ENCODE measurements around the gene TNNT2.

Gene TNNT2

GRCh38 chr1:201377611-201378092 lies at the start of gene TNNT2:
TSS of gene TNNT2 (minus strand) at chr1:201377680. CDS start at chr1:201373254, 4,426 bp downstream.
- DNase-seq, result no peak

GRCh38 chr1:201426479-201427310 lies 49.2 kb upstream of the TNNT2 start:
- no peak for DNase-seq

- no peak for DNase-seq
Observed at GRCh38 chr1:201424146-201424545, 46.7 kb upstream of the TNNT2 start.

DNA sequence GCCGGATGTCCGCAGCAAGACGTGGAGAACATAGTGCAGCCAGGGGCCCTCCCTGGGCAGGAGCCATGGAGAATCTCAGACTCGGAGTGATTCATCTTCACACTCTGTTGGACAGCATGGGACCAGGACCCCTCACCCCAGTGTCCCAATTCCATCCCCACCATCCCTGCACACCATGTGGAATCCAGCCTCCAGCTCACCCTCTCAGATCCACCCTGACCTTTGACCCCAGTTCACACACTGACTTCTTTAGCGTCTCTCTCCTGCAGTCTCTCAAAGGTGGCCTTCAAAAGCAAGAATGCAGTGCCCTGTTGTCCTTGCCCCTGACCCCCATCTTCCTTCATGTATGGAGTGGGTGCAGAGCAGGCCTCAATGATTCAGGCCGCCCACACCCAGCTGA lies 46.2 kb upstream of the TNNT2 start:
- no peak for DNase-seq

DNA sequence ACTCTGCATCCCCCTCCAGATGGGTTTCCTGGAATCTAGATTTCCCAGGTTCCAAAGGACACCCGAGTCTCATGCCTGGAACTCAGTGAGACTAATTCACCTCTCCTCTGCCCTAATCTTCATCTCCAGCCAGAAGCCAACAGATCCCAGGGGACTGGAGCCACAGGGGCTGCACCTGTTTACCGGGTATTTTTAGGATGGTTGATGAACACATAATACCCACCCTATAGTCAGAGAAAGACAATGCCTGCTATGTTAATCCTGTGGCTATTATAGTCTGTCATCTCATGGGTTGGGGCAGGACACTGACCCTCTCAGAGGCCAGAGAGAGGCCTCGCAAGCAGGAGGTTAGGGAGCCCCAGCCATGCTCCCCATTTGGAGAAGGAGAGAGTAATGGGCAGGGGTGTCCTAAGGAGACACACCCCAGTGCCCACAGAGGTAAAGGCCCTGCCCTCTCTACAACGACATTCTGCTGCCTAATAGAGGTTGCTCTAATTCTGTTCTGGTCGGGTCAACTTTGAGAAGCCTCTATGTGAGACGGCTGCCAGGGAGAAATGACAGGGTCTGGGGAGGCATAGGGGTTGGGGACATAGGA lies 45.1 kb upstream of the TNNT2 start:
- no peak for DNase-seq

DNA sequence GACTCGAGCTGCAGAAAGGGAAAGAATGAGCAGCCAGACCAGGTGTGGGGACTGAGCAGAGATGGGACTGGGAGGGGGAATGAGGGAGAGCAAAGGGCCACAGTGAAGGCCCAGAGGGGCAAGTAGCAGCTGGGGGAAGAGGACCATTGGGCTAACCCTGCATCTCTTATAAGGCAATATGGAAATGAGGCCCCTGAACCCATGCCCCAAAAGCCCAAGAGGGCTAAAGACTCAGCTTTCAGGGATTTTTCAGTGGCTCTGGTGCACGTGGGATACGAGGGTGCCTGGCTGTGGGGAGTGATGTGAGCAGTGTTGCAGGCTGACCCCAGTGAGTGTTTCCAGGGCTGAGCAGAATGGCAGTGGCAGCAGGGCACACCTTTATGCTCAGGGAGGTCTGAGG lies 44.5 kb upstream of the TNNT2 start:
- DNase-seq, result no peak

- DNase-seq, result no peak
Observed at GRCh38 chr1:201421041-201421440, 43.6 kb upstream of the TNNT2 start.

DNA sequence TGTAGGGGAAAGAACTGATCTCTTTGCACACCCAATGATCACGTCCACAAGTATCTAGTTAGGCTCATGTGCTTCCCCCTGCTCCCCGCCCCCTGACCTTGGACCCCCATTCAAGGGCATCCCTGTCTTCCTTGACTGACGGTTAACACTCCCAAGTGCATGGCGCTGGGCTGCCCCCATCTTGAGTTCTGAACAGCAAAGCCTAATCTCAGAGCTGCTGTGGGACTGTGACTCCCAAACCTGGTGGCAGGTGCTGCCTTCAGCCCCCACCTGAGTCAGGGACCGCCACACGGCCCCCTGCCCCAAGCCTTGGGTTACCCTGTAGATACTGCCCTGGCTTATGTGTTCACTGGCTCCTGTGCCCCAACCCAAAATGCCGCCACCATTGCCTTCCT lies 43.1 kb upstream of the TNNT2 start:
- no peak for DNase-seq

DNA sequence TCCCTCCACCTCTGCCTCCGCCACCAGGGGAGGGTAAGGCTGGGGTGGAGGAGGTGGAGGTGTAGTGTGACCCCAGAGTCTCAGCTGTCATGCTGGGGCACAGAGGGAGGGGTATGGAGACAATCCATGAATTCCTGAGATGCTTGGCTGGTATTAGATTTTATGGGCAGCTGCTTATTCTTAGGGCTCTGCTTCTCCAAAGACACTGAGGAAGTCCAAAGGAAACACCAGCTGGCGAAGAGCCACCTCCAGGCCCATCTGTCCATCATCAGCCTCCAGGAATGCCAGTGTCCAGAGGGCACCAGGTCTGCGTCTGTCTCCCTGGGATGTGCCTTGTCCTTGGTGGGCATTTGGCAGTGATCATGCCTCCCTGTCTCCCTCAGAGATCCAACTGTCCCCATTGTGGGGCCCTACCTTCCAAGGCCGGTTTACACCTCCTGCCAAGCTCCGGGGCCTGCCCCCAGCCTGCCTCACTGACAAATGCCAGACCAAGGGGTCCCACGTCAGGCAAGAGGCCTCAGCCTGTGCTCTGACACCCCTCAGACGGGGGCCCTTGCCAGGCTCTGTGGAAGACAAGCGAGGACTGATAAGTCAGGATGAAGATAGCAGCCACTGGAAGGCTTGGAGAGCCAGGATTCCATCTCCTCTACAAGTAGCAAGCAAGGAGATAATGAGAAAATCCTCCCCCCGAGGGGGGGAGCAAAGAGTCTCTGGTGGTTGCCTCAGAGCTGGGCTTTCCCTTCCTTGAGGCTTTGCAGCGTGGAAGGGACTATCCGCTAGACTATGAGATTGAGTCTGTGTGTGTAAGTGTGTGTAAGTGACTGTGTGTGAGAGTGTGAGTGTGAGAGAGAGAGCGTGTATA lies 42.5 kb upstream of the TNNT2 start:
- DNase-seq, result no peak

GRCh38 chr1:201419256-201419655 lies 41.8 kb upstream of the TNNT2 start:
- no peak for DNase-seq

GRCh38 chr1:201418461-201418860 lies 41.0 kb upstream of the TNNT2 start:
- DNase-seq, result no peak

DNA sequence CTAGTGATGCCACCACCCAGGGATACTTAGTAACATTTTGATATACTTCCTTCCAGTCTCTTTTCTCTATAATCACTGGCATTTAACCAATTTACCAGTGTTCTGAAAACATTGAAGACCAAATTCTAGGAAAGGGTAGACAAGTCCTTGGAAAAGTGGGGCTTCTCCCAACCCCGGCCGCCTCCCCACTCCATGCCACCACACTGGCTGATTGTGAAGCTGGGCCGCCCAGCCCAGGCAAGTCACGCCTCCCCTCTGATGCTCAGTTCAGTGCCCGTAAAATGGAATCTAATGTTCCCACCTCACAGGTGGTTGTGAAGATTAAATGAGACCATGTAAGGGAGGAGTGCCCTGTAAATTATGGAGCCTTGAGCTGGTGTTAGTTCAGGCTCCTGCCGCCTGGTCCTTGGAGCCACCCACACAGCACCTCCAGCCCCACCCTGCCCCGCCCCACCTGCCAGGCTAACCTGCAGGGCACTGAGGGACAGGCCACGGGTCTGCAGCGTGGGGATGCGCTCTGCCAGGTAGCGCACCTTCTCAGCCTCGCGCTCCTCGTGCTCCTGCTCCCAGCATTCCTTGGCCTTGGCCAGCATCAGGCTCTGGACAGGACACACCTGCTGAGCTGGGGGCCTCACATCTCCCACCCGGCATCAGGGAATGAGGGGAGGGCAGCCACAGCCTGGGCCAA lies 36.7 kb upstream of the TNNT2 start:
- DNase-seq, result no peak

DNA sequence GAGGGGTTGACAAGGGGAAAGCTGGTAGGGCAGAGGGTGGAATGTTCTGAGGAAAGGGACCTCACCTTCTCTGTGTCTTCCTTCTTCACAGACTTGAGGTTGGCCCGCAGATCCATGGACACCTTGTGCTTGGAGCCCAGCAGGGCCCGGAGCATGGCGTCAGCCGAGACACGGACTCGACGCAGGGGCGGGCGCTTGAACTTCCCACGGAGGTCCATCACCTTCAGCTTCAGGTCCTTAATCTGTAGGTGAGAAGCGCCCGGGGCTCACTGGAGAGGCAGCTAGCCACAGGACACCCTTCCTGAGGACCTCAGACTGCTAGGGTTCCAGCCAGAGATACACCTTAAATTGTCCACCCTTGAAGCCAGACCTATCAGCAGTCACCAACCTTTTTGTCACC lies 33.8 kb upstream of the TNNT2 start:
- DNase-seq, result no peak

DNA sequence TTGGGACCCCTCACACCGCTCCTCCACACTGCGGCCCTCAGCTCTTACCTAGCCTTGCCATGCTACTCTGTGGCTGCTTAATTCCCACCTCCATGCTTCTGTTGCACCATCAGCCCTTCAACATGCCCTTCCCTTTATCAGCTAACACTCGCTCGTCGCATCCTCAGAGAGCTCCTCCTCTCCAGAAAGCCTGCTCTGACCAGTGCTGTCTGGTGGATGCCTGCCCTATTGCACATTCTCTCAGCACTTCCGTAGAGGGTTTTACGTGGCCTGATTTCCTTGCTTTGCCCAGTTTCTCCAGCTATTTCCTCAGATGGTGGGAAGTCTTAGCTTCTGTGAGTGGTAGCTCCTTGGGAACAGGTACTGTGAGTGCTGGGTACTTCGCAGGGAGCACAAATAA lies 32.0 kb upstream of the TNNT2 start:
- DNase-seq, result no peak

DNA sequence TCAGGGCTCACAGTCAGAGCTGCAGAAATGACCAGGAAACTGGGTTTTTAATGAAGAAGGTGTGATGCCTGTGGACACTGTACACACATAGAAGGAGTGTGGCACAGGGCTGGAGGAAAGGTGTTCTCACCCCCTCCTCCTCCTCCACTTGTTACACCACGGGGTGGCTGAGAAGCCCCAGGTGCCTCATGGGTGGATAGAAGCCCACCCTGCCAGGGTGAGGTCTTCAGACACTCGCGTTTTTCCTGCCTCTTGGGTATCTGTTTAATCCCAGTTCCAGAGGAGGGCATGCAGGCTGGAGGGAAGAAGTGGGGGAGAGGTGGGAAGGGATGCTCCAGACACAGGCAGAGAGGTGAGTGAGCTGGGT lies 31.3 kb upstream of the TNNT2 start:
- no peak for DNase-seq

DNA sequence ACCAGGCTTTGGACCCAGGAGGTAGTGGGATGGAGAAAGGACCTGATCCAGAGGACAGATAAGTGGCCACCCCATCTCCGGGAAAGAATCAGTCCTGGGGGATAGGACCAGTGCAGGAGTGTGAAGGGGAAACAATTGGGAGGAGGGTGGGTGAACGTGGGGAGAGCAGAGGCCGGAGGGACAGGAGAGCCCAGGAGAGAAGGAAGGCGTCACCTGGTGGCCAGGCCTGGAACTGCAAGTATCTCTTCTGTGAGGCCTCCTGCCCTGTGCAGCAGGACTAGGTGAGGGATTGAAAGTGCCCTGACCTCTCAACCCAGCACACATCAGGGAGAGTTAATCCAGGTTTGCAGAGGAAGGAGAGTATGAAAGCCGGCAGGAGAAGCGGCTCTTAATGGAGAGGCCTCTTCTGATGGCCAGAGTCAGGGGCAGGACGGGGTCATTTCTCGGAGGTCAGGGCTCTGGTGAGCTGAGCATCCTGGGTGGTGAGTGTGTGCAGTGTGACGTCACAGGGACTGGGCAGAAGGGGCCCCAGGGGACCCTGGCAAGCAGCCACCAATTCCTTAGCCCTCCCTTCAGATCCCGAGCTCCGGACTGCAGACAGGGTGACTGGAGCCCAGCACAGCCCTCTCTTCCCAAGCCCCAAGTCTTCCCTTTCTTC lies 30.8 kb upstream of the TNNT2 start:
- peak; percentile 64 for DNase-seq

DNA sequence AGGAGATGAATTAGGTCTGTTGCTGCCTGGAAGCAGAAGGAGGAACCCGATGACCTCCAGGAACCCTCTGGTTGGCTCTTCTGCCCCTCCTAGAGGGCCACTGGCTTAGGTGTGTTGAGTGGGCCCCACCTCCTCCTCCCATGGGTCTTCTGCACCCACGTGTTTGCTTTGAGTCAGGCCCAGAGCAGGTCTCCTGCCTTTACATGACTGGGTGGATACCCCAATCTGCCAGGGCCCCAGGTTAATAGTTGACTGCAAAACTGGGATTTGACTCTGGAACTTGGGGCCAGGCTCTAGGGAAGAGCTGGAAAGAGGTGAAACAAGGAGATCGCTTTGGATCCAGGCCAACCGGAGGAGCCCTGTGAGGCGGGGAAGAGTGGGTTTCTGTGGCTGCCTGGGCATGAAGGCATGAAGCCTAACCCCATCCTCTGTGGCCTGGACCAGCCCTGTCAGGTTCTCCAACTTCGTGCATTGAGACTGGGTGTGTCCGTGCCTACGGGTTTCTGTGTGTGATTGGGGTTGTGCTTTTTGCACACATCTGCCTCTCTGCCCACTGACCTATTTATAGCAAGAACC lies 29.4 kb upstream of the TNNT2 start:
- no peak for DNase-seq

DNA sequence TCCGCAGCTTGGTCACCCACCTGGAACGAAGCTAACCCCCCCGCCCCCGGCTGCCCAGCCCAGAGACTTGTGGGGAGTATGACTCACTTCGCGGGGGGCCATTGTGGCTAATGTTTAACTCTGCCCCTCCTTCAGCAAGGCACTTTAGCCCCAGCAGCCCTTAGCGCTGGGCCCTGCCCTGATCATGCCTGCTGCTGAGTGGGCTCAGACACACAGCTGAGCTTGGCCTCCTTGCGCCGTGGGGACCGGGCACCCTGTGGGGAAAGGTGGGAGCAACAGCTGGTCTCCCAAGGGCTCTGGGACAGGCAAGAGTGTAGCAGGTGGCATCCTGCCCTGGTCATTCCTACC lies 28.0 kb upstream of the TNNT2 start:
- no peak for DNase-seq

GRCh38 chr1:201404722-201405483 lies 27.4 kb upstream of the TNNT2 start:
- no peak for DNase-seq

GRCh38 chr1:201404055-201404454 lies 26.6 kb upstream of the TNNT2 start:
- DNase-seq, result no peak

- DNase-seq, result no peak
Observed at GRCh38 chr1:201403359-201403758, 25.9 kb upstream of the TNNT2 start.

All from activated gamma-delta T cell treated with Interleukin-2 at 50 U/mL for 16 hours (primary cell).